OCI-LY3 (cell line): Measurements from ENCODE around the gene CCT4.
"Not testable (repeated sequence)": the region's sequence is repeated elsewhere in the genome, so short reads cannot be mapped to it uniquely, and the experiment has no call there.

Experiments used
- H2AFZ ChIP-seq: fragments of 200-600, 300-600 bp; shearing (Covaris generic); 2 replicates; pipeline ENCODE4 v1.6.0; 2014; ENCODE audit warnings: antibody characterized with exemption, low read depth, low read length
- H3K27ac ChIP-seq: fragments of 200-600, 300-600 bp; sonication (generic); 2 replicates; pipeline ENCODE4 v1.5.1; 2014; ENCODE audit warnings: mild to moderate bottlenecking, low read length, moderate library complexity, mixed read lengths
- H3K27me3 ChIP-seq: fragments of 200-600, 300-600 bp; sonication (generic); 2 replicates; pipeline ENCODE4 v1.6.1; 2014; ENCODE audit warnings: low read depth, low read length, mixed read lengths
- H3K36me3 ChIP-seq: fragments of 200-600, 300-600 bp; sonication (generic); replicated peaks from 2 replicates; pipeline ENCODE3; 2014; ENCODE audit warnings: low read depth, low read length, mixed read lengths
- H3K4me1 ChIP-seq: fragments of 300-600, 200-600 bp; sonication (generic); 2 replicates; pipeline ENCODE4 v1.6.1; 2014; ENCODE audit warnings: low read length, mixed read lengths
- H3K4me2 ChIP-seq: fragments of 200-600, 300-600 bp; sonication (generic); 2 replicates; pipeline ENCODE4 v1.6.1; 2014; ENCODE audit warnings: low read length, mixed read lengths
- H3K4me3 ChIP-seq: fragments of 300-600, 200-600 bp; sonication (generic); 2 replicates; pipeline ENCODE4 v1.5.1; 2014; ENCODE audit warnings: antibody characterized with exemption, mild to moderate bottlenecking, low read length, moderate library complexity
- H3K79me2 ChIP-seq: fragments of 300-600, 200-600 bp; shearing (Covaris generic); 2 replicates; pipeline ENCODE4 v1.6.1; 2014; ENCODE audit warnings: mild to moderate bottlenecking, low read length, mixed read lengths
- H3K9ac ChIP-seq: fragments of 300-600, 200-600 bp; shearing (Covaris generic); 2 replicates; pipeline ENCODE4 v1.6.0; 2014; ENCODE audit warnings: mild to moderate bottlenecking, low read length, moderate library complexity
- H3K9me3 ChIP-seq: fragments of 200-600, 300-600 bp; shearing (Covaris generic); 2 replicates; pipeline ENCODE4 v1.6.1; 2014; ENCODE audit warnings: low read length, mixed read lengths; ENCODE audit not compliant: insufficient read depth
- H4K20me1 ChIP-seq: fragments of 200-600, 300-600 bp; sonication (generic); 2 replicates; pipeline ENCODE4 v1.6.1; 2016; ENCODE audit warnings: low read length, mixed read lengths; ENCODE audit not compliant: insufficient read depth
- EZH2phosphoT487 ChIP-seq: fragments of 200-600 bp; shearing (Covaris generic); IDR thresholded peaks from 2 replicates; pipeline ENCODE4 v1.6.1; 2018; ENCODE audit warnings: antibody characterized with exemption, mixed run types, low read depth
- TF ChIP-seq, protein P1 (sequence below): fragments of 200-600, 300-600 bp; sonication (generic); IDR thresholded peaks from 2 replicates; pipeline ENCODE4 v1.5.1; 2014; ENCODE audit warnings: antibody characterized with exemption, low read length, low read depth

Gene CCT4

DNA sequence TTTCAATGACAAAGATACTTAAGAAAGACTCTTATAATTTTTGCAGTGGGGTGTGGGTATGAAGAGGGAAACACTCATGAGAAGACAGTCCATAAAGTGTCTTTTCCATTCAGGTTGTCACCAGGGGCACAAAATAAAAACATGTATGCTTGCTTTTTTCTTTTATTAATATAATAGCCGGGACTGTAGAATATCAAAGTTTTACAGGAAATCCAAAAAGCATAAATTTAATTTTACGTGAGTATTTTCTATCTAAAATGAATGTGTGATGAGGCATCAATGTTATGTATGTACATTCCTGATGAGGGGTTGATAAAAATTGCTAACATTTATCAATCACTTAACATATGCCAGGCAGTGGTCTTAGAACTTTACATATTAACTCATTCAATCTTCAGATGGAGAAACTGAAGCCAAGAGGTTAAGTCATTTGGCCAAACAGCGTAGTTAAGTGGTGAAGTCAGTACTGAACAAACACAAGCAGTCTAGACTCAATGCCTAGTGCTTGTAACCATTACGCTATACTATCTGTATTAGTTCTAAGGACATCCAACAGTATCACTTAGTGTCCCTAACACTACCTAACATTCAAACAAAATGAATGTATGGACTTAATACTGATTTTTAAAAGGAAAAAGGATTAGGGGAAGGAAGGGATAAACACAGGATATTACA is 10.7 kb downstream of the CCT4 start:
- H3K4me2 ChIP-seq: no peak overlapping the region
- no peak overlapping the region for H3K27ac ChIP-seq
- no peak overlapping the region for H3K9ac ChIP-seq

DNA sequence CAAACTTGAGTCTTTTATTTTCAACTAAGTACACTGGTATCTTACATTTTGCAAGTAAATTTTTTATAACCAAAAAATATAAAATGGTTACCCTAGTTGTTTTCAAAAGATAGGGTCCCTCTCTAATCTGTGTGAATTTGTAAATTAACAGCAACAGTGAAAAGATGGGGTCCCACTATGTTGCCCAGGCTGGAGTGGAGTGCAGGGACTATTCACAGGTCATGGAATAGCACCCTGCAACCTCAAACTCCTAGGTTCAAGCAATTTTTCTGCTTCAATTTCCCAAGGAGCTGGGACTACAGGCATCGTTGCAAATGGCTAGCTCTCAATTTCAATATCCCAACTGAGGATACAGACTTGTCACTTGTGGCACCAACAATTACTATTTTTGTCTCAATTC is 12.1 kb downstream of the CCT4 start:
- Histone ChIP-seq H3K9me3 (no peaks in the 10 kb centered on the region), H2AFZ (no peak overlapping the region), H3K4me2 (no peak overlapping the region), H3K27me3 (no peaks in the 10 kb centered on the region), H3K36me3 (peaks cover 58% of the 10 kb centered on the region), H4K20me1 (no peaks in the 10 kb centered on the region), H3K4me1 (peaks cover 7% of the 10 kb centered on the region), H3K27ac (no peak overlapping the region), H3K79me2 (peaks cover 21% of the 10 kb centered on the region; the same call in 1 of the 2 replicates), H3K9ac (no peak overlapping the region), H3K4me3 (no peak overlapping the region)
- TF ChIP-seq, protein P1, sequence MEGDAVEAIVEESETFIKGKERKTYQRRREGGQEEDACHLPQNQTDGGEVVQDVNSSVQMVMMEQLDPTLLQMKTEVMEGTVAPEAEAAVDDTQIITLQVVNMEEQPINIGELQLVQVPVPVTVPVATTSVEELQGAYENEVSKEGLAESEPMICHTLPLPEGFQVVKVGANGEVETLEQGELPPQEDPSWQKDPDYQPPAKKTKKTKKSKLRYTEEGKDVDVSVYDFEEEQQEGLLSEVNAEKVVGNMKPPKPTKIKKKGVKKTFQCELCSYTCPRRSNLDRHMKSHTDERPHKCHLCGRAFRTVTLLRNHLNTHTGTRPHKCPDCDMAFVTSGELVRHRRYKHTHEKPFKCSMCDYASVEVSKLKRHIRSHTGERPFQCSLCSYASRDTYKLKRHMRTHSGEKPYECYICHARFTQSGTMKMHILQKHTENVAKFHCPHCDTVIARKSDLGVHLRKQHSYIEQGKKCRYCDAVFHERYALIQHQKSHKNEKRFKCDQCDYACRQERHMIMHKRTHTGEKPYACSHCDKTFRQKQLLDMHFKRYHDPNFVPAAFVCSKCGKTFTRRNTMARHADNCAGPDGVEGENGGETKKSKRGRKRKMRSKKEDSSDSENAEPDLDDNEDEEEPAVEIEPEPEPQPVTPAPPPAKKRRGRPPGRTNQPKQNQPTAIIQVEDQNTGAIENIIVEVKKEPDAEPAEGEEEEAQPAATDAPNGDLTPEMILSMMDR: no peak
- TF ChIP-seq EZH2phosphoT487: no peak

More for the DNA sequence above, 10.7 kb downstream of the CCT4 start:
- Histone ChIP-seq H3K9me3 (no peaks in the 10 kb centered on the region), H3K27me3 (no peaks in the 10 kb centered on the region), H2AFZ (no peak overlapping the region), H4K20me1 (no peaks in the 10 kb centered on the region), H3K4me3 (no peak overlapping the region), H3K36me3 (peaks cover 61% of the 10 kb centered on the region), H3K4me1 (peaks cover 7% of the 10 kb centered on the region), H3K79me2 (peaks cover 24% of the 10 kb centered on the region)
- TF ChIP-seq, protein P1: no peak
- no peak for TF ChIP-seq EZH2phosphoT487

DNA sequence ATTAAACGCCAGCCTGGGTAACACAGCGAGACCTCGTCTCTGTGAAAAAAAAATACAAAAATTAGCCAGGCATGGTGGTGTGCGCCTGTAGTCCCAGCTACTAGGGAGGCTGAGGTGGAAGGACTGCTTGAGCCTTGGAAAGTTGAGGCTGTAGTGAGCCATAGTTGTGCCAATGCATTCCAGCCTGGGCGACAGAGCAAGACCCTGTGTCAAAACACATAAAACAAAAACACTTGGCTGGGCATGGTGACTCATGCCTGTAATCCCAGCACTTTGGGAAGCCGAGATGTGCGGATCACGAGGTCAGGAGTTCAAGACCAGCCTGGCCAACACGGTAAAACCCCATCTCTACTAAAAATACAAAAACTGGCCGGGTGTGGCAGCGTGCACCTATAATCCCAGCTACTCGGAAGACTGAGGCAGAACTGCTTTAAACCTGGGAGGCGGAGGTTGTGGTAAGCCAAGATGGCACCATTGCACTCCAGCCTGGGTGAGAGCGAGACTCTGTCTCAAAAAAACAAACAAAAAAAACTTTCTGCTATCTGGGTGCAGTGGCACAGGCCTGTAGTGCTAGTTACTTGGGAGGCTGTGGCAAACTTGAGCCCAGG is 21.9 kb downstream of the CCT4 start:
- H3K79me2 ChIP-seq, H3K4me1 ChIP-seq, H2AFZ ChIP-seq, H4K20me1 ChIP-seq, H3K9ac ChIP-seq, H3K27ac ChIP-seq, H3K4me2 ChIP-seq, H3K27me3 ChIP-seq, H3K9me3 ChIP-seq, H3K4me3 ChIP-seq: not testable (repeated sequence)
- peaks cover 65% of the 10 kb centered on the region for H3K36me3 ChIP-seq

DNA sequence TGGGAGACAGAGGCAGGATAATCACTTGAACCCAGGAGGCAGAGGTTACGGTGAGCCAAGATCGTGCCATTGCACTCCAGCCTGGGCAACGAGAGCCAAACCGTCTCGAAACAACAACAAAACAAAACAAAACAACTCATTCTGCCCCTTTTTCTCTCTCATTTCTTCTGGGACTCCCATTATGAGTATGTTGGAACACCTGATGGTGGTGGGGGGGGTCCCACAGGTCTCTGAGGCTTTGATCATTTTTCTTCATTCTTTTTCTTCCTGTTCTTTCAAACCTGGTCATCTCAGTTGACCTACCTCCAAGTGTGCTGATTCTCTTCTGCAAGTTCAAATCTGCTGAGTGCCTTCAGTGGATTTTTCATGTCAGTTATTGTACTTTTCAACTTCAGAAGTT is 26.4 kb downstream of the CCT4 start:
- Histone ChIP-seq H3K36me3 (peaks cover 38% of the 10 kb centered on the region), H3K9me3 (no peaks in the 10 kb centered on the region), H3K27ac (no peak overlapping the region), H3K4me3 (no peak overlapping the region), H3K9ac (no peak overlapping the region), H2AFZ (no peak overlapping the region), H4K20me1 (no peaks in the 10 kb centered on the region), H3K27me3 (no peaks in the 10 kb centered on the region), H3K4me2 (no peak overlapping the region), H3K4me1 (peaks cover 4% of the 10 kb centered on the region), H3K79me2 (no peaks in the 10 kb centered on the region)
- no peak for TF ChIP-seq EZH2phosphoT487
- TF ChIP-seq, protein P1: no peak
